Measurements from ENCODE around the gene SMIM21. TPM values are rescaled to one million over a fixed set of nuclear protein-coding genes. Genes with fewer than 3 reads are reported as not detected.

SMIM21 gene
- total RNA-seq, 4 donors from 2014 or later: not detected

- Histone ChIP-seq H3K9me3 (no peaks in the 10 kb centered on the region), H3K27ac (no peak overlapping the region), H3K4me3 (no peak overlapping the region), H3K36me3 (no peaks in the 10 kb centered on the region), H3K27me3 (peaks cover 0 to 2% (median 0%) of the 10 kb centered on the region in 3 donors), H3K4me1 (no peaks in the 10 kb centered on the region)
- in situ Hi-C loops (cut with MboI; ENCODE audit: low sequenced_read_pairs in 4 of 4) (no loop called here), intact Hi-C loops (cut with DNase I; ENCODE audit: low total_unique reads) (no loop called here)
- no peak for DNase-seq
- ATAC-seq: no peak
- TF ChIP-seq CTCF (IDR thresholded peaks at IDR 0.05 in 4 of 5, conservative IDR thresholded peaks at IDR 0.05 in 1 of 5) (no peak), POLR2A (IDR thresholded peaks at IDR 0.05) (no peak)
These were observed 20.7 kb downstream of the SMIM21 start for GRCh38 chr18:75406491-75407445.

- in situ Hi-C loops (cut with MboI; ENCODE audit: low sequenced_read_pairs in 4 of 4): no loop called here
- ATAC-seq: no peak
- no peak for DNase-seq
- Histone ChIP-seq H3K27ac (no peak overlapping the region), H3K36me3 (no peaks in the 10 kb centered on the region), H3K4me1 (no peaks in the 10 kb centered on the region), H3K4me3 (no peak overlapping the region), H3K27me3 (peaks cover 0 to 2% (median 0%) of the 10 kb centered on the region in 3 donors), H3K9me3 (no peaks in the 10 kb centered on the region)
- intact Hi-C loops (cut with DNase I; ENCODE audit: low total_unique reads): no loop called here
- TF ChIP-seq CTCF (IDR thresholded peaks at IDR 0.05 in 4 of 5, conservative IDR thresholded peaks at IDR 0.05 in 1 of 5): no peak
- no peak for TF ChIP-seq POLR2A (IDR thresholded peaks at IDR 0.05)
These were observed 22.2 kb downstream of the SMIM21 start for GRCh38 chr18:75405351-75405750.

- H3K27ac ChIP-seq: no peak overlapping the region
- ATAC-seq: no peak
- no peaks in the 10 kb centered on the region for H3K36me3 ChIP-seq
- intact Hi-C loops (cut with DNase I; ENCODE audit: low total_unique reads): no loop called here
- H3K4me1 ChIP-seq: no peaks in the 10 kb centered on the region
- in situ Hi-C loops (cut with MboI; ENCODE audit: low sequenced_read_pairs in 4 of 4): no loop called here
- peaks cover 0 to 2% (median 0%) of the 10 kb centered on the region in 3 donors for H3K27me3 ChIP-seq
- no peaks in the 10 kb centered on the region for H3K9me3 ChIP-seq
- H3K4me3 ChIP-seq: no peak overlapping the region
- DNase-seq: no peak
- no peak for TF ChIP-seq POLR2A (IDR thresholded peaks at IDR 0.05)
- no peak for TF ChIP-seq CTCF (IDR thresholded peaks at IDR 0.05 in 4 of 5, conservative IDR thresholded peaks at IDR 0.05 in 1 of 5)
These were observed 27.1 kb downstream of the SMIM21 start for GRCh38 chr18:75400366-75400765.

- TF ChIP-seq CTCF (IDR thresholded peaks at IDR 0.05 in 4 of 5, conservative IDR thresholded peaks at IDR 0.05 in 1 of 5) (no peak), POLR2A (IDR thresholded peaks at IDR 0.05) (no peak)
- Histone ChIP-seq H3K4me1 (no peaks in the 10 kb centered on the region), H3K4me3 (no peak overlapping the region), H3K9me3 (no peaks in the 10 kb centered on the region), H3K27ac (no peak overlapping the region), H3K36me3 (no peaks in the 10 kb centered on the region), H3K27me3 (no peaks in the 10 kb centered on the region)
- ATAC-seq (no peak), DNase-seq (no peak)
- intact Hi-C loops (cut with DNase I; ENCODE audit: low total_unique reads) (no loop called here), in situ Hi-C loops (cut with MboI; ENCODE audit: low sequenced_read_pairs in 4 of 4) (no loop called here)
These were observed 32.4 kb downstream of the SMIM21 start for GRCh38 chr18:75395137-75395536.

Measured in gastrocnemius medialis (tissue), 4 donors.